HG02870 (cell line): ENCODE results near the gene MYO1D.

Experiments used
- ATAC-seq: cut with Tn5 transposase; IDR thresholded peaks from one replicate; pipeline ENCODE4 v1.9.1; 2021; ENCODE audit warnings: mild to moderate bottlenecking, moderate library complexity; ENCODE audit not compliant: unreplicated experiment

Gene MYO1D

GRCh38 chr17:32494621-32495358, 382.1 kb downstream of the MYO1D start:
- ATAC-seq, result no peak

GRCh38 chr17:32493976-32494513, 382.9 kb downstream of the MYO1D start:
- ATAC-seq, result no peak

DNA sequence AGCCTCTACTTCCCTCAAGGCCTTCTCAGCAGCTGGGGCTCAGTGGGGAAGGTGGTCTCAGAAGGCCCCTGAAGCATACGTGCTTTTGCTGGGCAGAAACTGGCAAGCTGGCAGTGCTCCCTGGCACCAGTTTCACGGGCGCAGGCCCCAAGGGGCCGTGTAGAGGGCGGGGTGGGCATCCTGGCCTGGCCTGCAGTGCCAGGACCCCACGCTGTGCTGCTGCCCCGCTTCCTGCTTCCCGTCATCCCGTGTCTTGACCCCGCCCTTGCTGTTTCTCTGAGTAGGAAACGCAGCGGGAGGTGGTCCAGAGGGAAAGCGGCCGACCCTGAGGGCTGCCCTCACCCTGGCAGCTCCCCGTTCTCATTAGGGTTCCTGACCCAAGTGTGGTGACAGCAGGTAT, 383.4 kb downstream of the MYO1D start:
- ATAC-seq, result no peak

- ATAC-seq, result no peak
Observed at GRCh38 chr17:32492648-32493289, 384.2 kb downstream of the MYO1D start.

DNA sequence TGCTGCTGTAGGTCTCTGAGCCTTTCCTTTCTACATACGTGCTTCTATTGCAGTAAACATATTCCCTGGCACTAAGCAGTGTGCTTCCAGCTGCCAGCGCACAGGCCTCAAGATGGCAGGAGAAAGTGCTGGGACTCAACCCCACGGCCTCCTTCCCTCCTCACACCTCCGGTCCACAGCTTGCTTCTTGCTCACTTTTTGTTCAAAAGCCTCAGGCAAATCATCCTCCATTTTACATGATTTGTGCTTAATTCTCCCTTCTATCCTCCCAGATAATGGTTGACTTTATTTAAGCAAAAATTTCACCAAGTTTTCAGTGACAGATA, 384.7 kb downstream of the MYO1D start:
- no peak for ATAC-seq

GRCh38 chr17:32491371-32492263, 385.3 kb downstream of the MYO1D start:
- ATAC-seq, result no peak

- no peak for ATAC-seq
Observed at GRCh38 chr17:32490101-32490482, 386.8 kb downstream of the MYO1D start.

- no peak for ATAC-seq
Observed at GRCh38 chr17:32489320-32490100, 387.4 kb downstream of the MYO1D start.

DNA sequence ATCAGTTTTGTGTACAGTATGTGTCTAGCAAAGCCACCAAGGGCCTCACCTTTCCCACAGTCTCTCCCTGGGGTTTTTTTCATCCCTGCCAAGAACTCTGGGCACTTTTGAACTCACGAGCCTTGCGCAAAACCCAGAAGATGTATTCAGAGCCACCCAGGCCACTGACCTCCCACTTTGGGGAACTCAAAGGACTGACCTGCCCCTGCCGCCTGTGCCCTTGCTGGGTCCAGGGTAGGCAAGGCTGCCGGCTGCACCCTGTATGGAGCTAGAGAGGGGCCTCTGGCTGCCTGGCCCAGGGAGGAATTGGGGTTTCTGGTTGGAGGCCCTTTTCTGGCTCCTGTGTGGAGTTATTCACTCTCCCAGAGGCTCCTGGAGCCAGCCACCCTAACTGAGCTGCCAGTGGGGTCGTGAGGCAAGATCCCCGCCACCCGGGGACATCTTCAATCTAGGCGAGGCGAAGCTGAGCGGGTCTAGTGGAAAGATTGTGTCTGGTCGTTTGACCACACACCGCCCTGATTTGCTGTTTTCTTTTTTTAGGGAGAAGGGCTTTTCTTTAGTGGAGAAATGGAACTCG, 388.2 kb downstream of the MYO1D start:
- ATAC-seq, result no peak

- ATAC-seq, result no peak
Observed at GRCh38 chr17:32488177-32488542, 388.8 kb downstream of the MYO1D start.

- ATAC-seq, result no peak
Observed at GRCh38 chr17:32487473-32488176, 389.3 kb downstream of the MYO1D start.

- peak; percentile 32 for ATAC-seq
Observed at GRCh38 chr17:32486701-32487472, 390.0 kb downstream of the MYO1D start, which contains the start of gene CDK5R1. TSS of gene CDK5R1 (plus strand) at chr17:32486993. CDS start at chr17:32487621, 628 bp downstream.

DNA sequence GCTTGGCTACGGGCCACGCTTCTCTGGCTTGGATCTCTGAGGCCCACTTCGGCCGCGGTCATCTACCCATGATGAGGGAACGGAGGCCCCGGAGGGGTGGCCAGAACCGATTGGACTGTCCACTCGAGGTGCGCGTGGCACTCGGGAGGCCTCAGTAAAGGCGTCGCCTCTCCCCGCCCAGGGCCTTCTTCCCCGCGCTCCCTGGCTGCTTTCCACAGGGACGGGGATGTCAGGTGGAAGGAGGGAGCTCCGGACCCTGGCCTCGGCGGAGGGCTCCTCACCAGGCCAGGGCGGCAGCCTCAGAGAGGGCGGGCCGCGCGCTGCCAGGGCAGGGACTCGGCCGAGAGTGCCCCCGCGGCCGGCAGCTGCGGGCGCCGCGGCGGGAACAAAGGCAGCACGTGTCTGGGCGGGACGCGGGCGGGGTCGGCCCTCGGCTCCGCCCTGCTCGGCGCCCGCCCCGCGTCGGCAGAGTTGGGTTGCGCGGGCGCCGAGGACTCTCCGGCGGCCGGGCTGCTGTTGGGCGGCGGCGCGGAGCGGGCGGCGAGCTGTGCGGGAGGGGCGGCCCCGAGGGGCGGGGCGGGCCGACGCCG, 390.7 kb downstream of the MYO1D start:
- peak; percentile 21 for ATAC-seq

GRCh38 chr17:32485261-32486110, 391.4 kb downstream of the MYO1D start:
- ATAC-seq, result no peak

DNA sequence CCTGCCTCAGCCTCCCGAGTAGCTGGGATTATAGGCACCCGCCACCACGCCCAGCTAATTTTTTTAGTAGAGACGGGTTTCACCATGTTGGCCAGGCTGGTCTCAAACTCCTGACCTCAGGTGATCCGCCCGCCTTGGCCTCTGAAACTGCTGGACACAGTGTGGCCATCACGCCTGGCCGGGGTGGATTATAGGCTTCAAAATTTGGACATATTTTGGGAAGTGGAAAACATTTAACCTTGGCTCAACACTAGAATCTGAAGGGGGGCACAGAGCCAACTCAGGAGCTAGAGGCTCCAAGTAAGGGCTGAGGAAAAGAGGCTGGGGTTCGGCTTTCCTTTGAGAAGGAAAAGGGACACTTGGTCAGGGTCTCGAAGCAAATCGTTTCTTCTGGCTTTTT, 392.3 kb downstream of the MYO1D start:
- no peak for ATAC-seq

GRCh38 chr17:32484041-32484461, 392.9 kb downstream of the MYO1D start:
- no peak for ATAC-seq

DNA sequence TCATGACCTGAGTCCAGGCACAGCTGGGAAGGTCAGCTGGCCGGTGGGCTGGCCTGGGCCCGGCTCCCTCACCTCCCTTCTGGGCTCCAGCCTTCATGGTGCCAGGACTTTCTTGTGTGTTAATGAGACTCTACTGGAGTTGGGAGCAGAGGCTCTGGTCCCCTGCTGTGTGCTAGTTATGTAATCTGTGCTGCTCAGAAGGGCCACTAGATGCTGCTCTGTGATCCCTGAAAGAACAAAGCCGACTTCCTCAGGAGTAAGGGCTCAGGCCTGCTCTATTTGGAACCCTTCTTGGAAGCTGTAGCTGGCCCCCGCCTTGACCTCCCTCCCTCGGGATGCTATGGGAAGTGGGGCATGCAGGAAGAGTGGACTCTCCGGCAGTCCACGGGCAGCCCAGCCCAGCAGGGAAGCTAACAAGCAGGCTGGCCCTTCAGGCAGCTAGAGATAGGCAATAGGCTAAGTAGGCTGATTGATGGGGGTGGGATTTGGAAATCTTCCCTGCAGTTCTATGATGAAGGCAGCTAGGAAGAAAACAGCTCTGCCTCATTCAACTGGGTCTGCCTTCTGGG, 393.4 kb downstream of the MYO1D start:
- no peak for ATAC-seq
